Activated CD4-positive, CD25-positive, alpha-beta regulatory T cell treated with anti-CD3 and anti-CD28 coated beads, Interleukin-2, amount 50 U/mL, for 16 hours (primary cell): ENCODE data around the gene HRK.

Experiments
- DNase-seq: peaks from one replicate; pipeline ENCODE4 v3.0.0-alpha.2; 2020; ENCODE audit warnings: low read depth, low spot score

Gene HRK

GRCh38 chr12:116867523-116867922 lies 13.7 kb downstream of the HRK start:
- no peak for DNase-seq

GRCh38 chr12:116864371-116865160 lies 16.7 kb downstream of the HRK start:
- DNase-seq = no peak

- DNase-seq = no peak
These were observed 17.9 kb downstream of the HRK start for GRCh38 chr12:116863275-116863767.

- no peak for DNase-seq
These were observed 19.1 kb downstream of the HRK start for GRCh38 chr12:116862167-116862566.

GRCh38 chr12:116861320-116861719 lies 19.9 kb downstream of the HRK start:
- no peak for DNase-seq

GRCh38 chr12:116860263-116860662 lies 21.0 kb downstream of the HRK start:
- DNase-seq = no peak

GRCh38 chr12:116859079-116859478 lies 22.2 kb downstream of the HRK start:
- DNase-seq = no peak

- DNase-seq = no peak
These were observed 24.5 kb downstream of the HRK start for GRCh38 chr12:116856729-116857128.

- no peak for DNase-seq
These were observed 25.3 kb downstream of the HRK start for GRCh38 chr12:116855744-116856470.

- no peak for DNase-seq
These were observed 27.7 kb downstream of the HRK start for GRCh38 chr12:116853507-116853906.

- DNase-seq = no peak
These were observed 28.9 kb downstream of the HRK start for GRCh38 chr12:116852303-116852702.

GRCh38 chr12:116849216-116849615 lies 32.0 kb downstream of the HRK start:
- no peak for DNase-seq

GRCh38 chr12:116843085-116843484 lies 38.2 kb downstream of the HRK start:
- no peak for DNase-seq

- DNase-seq = no peak
These were observed 41.9 kb downstream of the HRK start for GRCh38 chr12:116839287-116839830.

GRCh38 chr12:116838365-116838764 lies 42.9 kb downstream of the HRK start:
- DNase-seq = no peak

GRCh38 chr12:116837097-116837496 lies 44.1 kb downstream of the HRK start:
- no peak for DNase-seq

- no peak for DNase-seq
These were observed 45.8 kb downstream of the HRK start for GRCh38 chr12:116835484-116835883.

GRCh38 chr12:116833474-116833873 lies 47.8 kb downstream of the HRK start:
- no peak for DNase-seq

- no peak for DNase-seq
These were observed 48.9 kb downstream of the HRK start for GRCh38 chr12:116832353-116832752.

- no peak for DNase-seq
These were observed 53.8 kb downstream of the HRK start for GRCh38 chr12:116827432-116827831.

GRCh38 chr12:116821291-116821690 lies 60.0 kb downstream of the HRK start:
- no peak for DNase-seq

- no peak for DNase-seq
These were observed 61.1 kb downstream of the HRK start for GRCh38 chr12:116820064-116820656.
